Right lobe of liver (tissue), 4 donors: ENCODE results near the gene ZC2HC1B.

Experiments
- CTCF ChIP-seq, 4 donors: fragments of 200-600 bp in 3 of 4; fragments of 450-650 bp in 1 of 4; IDR thresholded peaks; one replicate each; pipeline versions ENCODE4 v1.5.1 to v1.8.0; 2016 to 2022; ENCODE audit warnings: antibody characterized with exemption in 4 of 4, mild to moderate bottlenecking in 2 of 4
- POLR2A ChIP-seq: fragments of 450-650 bp; IDR thresholded peaks from one replicate; pipeline ENCODE4 v1.6.1; 2017; ENCODE audit warnings: antibody characterized with exemption, mild to moderate bottlenecking
- donor health status: DM: no; HTN: no; CAD: no.
- donor health status: DM: no; HTN: no; CAD: no.
- donor health status: DM: no; HTN: yes; CAD: no.

DNA sequence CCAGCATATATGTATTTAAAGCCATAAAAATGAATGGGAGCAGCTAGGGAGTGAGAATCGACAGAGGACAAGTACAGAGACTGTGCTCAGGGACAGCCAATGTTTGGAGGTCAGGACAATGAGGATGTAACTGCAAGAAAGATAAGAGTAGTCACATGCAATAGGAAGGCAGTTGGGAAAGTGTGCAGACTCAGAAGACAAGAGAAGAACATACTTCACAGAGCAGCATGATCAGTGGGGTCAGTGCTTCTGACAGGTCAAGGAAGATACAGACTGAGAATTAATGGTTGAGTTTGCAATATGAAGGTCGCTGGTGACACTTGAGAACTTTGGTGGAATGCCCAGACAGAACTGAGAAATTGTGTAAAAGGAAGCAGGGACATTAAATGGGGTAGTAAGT is 118.7 kb downstream of the ZC2HC1B start:
- no peak for TF ChIP-seq CTCF (IDR thresholded peaks at IDR 0.05)
- TF ChIP-seq POLR2A: no peak
